Activated T-cell treated with anti-CD3 and anti-CD28 coated beads for 24 hours (primary cell): ENCODE measurements around the gene ZC3H13.

Source experiments
- DNase-seq: peaks from one replicate; pipeline ENCODE4 v3.0.0-alpha.2; 2020; ENCODE audit warnings: low read depth

The ZC3H13 gene

DNA sequence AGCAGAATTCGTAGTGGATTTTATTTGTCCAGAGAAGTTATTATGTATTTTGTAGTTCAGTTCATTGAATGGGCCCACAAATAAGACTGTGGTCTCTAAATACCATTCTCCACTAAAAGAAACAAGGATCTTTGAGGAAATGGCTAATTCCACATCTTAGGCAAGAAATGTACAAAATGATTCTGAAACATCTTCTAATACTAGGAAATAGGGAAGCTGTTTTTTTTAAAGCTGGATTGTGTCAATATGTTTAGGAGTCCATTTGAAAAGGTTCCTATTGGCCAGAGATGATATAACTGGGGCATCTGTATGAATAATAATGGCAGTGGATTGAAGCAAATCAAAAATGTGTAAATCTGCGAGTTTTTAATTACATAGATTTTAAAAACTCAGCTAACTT, 112.5 kb downstream of the ZC3H13 start:
- no peak for DNase-seq

GRCh38 chr13:45936621-45937020, 115.9 kb downstream of the ZC3H13 start:
- no peak for DNase-seq

- no peak for DNase-seq
Observed at GRCh38 chr13:45934283-45934682, 118.3 kb downstream of the ZC3H13 start.

- no peak for DNase-seq
Observed at GRCh38 chr13:45933203-45933908, 119.2 kb downstream of the ZC3H13 start.

DNA sequence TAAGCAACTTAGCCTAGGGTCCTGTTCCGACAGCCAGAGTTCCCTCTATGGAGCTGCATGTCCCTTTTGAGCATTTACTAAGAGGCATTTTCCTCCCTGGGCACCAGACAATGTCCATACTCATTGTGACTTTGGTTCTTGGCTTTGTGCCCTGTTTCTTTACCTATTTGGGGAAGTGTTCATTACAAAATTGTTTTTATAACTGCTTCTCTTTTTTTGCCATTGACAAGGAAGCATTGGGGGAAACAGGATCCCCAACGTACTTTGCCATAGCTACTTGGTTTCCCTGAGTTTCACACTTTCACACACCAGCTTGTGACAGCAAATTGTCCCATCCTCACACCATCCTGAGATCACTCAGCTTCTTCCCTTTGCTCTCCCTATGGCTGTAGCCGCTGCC, 119.9 kb downstream of the ZC3H13 start:
- no peak for DNase-seq

GRCh38 chr13:45932172-45932571, 120.4 kb downstream of the ZC3H13 start:
- no peak for DNase-seq

- no peak for DNase-seq
Observed at GRCh38 chr13:45931211-45931610, 121.3 kb downstream of the ZC3H13 start.

- DNase-seq, result no peak
Observed at GRCh38 chr13:45930177-45930576, 122.4 kb downstream of the ZC3H13 start.

DNA sequence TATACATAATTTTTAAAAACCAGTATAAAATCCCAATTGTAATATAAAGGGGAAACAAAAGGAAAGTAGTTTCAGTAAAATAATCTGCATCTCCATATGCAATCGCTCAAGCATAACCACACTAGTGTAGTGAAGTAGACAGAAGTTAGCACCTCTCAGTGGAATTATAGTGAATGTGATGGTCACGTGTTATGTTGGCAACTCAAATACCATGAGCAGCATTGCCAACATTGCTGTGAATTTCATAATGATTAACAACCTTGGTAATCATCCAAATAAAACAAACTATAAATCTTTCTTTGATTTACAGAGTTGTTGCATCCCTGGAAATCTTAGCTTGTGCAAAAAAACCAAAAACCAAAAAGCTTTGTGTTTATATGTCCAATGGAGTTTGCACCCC, 123.7 kb downstream of the ZC3H13 start:
- DNase-seq, result no peak

DNA sequence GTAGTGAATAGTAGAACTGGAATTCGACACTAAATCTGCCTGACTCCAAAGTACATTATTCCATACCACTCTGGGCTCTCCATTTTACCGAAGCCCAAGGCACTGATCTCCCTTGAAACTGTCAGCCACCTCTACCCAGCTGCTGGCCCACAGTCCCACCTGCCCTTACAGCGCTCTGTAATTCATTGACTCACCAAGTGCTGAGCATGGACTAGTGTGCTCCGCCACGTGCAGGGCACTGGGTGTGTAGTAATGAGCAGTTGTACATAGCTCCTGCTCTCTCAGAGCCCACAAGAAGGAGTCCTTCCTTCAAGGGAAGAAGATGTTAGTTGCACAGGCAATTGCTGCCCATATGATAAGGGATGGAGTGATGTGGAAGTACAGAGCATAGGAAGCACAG, 124.4 kb downstream of the ZC3H13 start:
- no peak for DNase-seq

DNA sequence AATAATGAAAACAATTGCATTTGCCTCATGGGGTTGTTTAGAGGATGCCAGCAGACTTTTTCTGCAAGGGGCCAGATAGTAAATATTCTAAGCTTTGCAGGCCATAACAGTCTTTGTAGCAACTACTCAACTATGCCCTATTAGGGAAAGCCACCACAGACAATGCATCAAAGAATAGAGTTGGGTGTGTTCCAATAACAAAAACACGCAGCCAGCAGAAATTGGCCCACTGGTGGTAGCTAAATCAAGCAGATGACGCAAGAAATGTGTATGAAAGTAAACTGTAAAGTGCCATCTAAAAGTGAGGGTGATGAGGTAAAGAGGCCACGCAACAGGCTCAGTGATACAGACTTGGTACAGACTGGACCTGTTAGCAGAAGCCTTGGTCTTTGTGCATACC, 125.8 kb downstream of the ZC3H13 start:
- no peak for DNase-seq

DNA sequence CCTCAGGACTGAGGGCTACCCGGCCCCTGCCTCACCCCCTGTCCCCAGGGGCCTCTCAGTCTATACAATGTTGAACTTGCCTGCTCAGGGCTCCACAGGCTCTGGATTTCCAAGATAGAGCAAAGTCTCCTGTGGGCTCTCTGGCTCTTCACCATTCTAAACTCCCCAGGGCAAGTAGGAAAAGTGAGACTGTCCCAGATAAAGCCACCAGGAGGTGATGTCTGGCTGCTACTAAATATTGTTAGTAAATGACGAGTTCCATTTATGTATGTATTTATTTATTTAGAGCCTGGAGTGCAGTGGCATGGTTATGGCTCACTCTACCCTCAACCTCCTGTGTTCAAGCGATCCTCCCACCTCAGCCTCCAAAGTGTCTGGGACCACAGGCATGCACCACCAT, 127.4 kb downstream of the ZC3H13 start:
- no peak for DNase-seq

DNA sequence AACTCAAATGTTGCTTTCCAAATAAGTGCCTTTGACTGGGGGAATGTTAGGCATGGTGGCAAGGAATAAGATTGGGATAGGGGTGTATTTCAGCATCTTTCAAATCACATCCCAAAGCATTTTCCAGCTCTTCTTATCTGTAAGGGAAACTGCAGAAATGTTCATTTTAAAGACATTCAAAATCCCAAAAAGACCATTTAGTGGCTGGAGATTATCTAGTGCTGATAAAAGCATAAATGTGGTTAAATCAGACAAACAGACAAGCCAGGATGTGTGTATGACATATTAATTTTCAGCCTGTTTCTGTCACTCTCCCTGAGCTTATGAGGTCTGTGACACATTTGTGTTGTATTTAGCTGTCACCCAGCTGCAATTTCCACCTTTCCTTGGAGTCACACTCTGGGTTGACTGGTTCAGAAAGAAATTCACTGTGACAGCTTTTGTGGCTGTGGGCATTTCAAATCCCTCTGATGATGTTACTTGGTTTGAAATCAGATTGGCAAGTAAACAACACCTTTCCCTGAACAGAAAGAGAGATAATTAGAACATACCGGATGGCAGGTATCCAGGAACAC, 131.3 kb downstream of the ZC3H13 start:
- DNase-seq, result no peak

GRCh38 chr13:45918597-45918996, 133.9 kb downstream of the ZC3H13 start:
- no peak for DNase-seq

DNA sequence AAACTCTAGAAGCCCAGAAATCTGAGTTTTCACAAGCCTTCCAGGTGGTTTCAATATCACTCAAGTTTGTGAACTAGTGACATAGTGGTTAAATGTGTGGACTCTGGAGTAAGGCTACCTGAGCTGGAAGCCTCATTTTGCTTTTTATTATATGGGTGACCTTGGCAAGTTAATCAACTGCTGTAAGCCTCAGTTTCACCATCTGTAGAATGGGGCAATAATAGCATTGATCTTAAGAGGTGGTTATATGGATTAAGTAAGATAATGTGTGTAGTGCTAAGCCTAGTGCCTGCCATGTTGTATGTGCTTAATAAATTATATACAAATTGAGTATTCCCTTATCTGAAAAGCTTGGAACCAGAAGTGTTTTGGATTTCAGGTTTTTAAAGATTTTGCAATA, 135.5 kb downstream of the ZC3H13 start:
- no peak for DNase-seq

GRCh38 chr13:45915686-45916439, 136.7 kb downstream of the ZC3H13 start:
- no peak for DNase-seq

DNA sequence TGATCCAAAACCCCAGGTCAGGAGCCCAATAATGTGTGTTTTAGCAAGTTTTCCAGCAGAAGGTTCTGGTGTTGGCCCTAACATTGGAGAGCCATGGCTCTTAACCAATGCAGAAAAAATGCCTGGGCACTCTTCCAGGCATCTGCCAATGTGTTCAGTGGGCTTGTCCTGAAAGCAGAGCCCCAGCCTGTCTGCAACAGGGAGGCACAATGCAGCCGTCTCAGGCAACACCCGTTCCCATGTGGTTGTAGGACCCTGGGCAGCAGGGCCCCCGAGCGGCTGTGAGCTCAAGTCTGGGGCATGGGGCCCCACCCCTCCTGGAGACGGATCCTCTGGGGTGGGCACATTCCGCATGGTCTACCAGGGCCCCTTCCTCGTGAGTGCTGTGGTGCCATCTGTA, 142.9 kb downstream of the ZC3H13 start:
- no peak for DNase-seq

GRCh38 chr13:45909089-45909488, 143.5 kb downstream of the ZC3H13 start:
- DNase-seq, result no peak

GRCh38 chr13:45907503-45907902, 145.0 kb downstream of the ZC3H13 start:
- no peak for DNase-seq
